Stimulated activated CD4-positive, alpha-beta T cell treated with anti-CD3 and anti-CD28 coated beads, Interleukin-1b, Interleukin-23, amount 100 ng/mL, for 4 hours (primary cell): ENCODE measurements around the gene ATP13A2.
"Not testable (repeated sequence)": the region's sequence is repeated elsewhere in the genome, so short reads cannot be mapped to it uniquely, and the experiment has no call there.

ENCODE experiments used
- DNase-seq, 2 donors: peaks; one replicate each; pipeline ENCODE4 v3.0.0-alpha.2; 2020; ENCODE audit warnings: low read depth in 2 of 2

The ATP13A2 gene

GRCh38 chr1:16961297-16962133 is 50.2 kb downstream of the ATP13A2 start:
- no peak for DNase-seq

GRCh38 chr1:16960560-16961296 is 51.0 kb downstream of the ATP13A2 start:
- peak; percentile 67 to 72 for DNase-seq

GRCh38 chr1:16958475-16958874 is 53.3 kb downstream of the ATP13A2 start:
- no peak for DNase-seq

GRCh38 chr1:16957731-16958130 is 54.0 kb downstream of the ATP13A2 start:
- DNase-seq = no peak

- no peak for DNase-seq
These were observed 55.0 kb downstream of the ATP13A2 start for GRCh38 chr1:16956775-16957174.

GRCh38 chr1:16955186-16955585 is 56.5 kb downstream of the ATP13A2 start:
- DNase-seq = no peak

GRCh38 chr1:16954579-16954978 is 57.1 kb downstream of the ATP13A2 start:
- no peak for DNase-seq

- DNase-seq = not testable (repeated sequence)
These were observed 59.4 kb downstream of the ATP13A2 start for GRCh38 chr1:16952376-16952775.

GRCh38 chr1:16949026-16949425 is 62.7 kb downstream of the ATP13A2 start:
- DNase-seq = not testable (repeated sequence)

- DNase-seq = not testable (repeated sequence)
These were observed 63.3 kb downstream of the ATP13A2 start for GRCh38 chr1:16948282-16948891.

- no peak for DNase-seq
These were observed 65.1 kb downstream of the ATP13A2 start for GRCh38 chr1:16946646-16947045.

- DNase-seq = not testable (repeated sequence)
These were observed 65.5 kb downstream of the ATP13A2 start for GRCh38 chr1:16946185-16946584.

GRCh38 chr1:16945512-16945911 is 66.2 kb downstream of the ATP13A2 start:
- DNase-seq = not testable (repeated sequence)

- no peak for DNase-seq
These were observed 67.7 kb downstream of the ATP13A2 start for GRCh38 chr1:16944038-16944437.

GRCh38 chr1:16939386-16940180 is 72.1 kb downstream of the ATP13A2 start:
- DNase-seq = not testable (repeated sequence)

GRCh38 chr1:16938351-16939321 is 73.1 kb downstream of the ATP13A2 start:
- no peak for DNase-seq

- DNase-seq = not testable (repeated sequence)
These were observed 75.1 kb downstream of the ATP13A2 start for GRCh38 chr1:16936580-16936979.
